ENCODE measurements around the gene RAB3C.

DNA sequence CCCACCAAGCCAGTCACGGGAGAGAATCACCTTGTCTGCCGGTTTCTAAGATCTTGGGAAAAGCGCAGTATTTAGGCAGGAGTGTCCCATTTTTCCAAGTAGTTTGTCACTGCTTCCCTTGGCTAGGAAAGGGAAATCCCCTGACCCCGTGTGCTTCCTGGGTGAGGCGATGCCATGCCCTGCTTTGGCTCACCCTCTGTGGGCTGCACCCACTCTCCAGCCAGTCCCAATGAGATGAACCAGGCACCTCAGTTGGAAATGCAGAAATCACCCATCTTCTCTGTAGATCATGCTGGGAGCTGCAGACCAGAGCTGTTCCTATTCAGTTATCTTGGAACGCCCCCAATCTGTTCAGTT is 116.9 kb downstream of the RAB3C start:
- TF ChIP-seq, protein P1, sequence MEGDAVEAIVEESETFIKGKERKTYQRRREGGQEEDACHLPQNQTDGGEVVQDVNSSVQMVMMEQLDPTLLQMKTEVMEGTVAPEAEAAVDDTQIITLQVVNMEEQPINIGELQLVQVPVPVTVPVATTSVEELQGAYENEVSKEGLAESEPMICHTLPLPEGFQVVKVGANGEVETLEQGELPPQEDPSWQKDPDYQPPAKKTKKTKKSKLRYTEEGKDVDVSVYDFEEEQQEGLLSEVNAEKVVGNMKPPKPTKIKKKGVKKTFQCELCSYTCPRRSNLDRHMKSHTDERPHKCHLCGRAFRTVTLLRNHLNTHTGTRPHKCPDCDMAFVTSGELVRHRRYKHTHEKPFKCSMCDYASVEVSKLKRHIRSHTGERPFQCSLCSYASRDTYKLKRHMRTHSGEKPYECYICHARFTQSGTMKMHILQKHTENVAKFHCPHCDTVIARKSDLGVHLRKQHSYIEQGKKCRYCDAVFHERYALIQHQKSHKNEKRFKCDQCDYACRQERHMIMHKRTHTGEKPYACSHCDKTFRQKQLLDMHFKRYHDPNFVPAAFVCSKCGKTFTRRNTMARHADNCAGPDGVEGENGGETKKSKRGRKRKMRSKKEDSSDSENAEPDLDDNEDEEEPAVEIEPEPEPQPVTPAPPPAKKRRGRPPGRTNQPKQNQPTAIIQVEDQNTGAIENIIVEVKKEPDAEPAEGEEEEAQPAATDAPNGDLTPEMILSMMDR (IDR thresholded peaks at IDR 0.05), result no peak
- TF ChIP-seq POLR2A (IDR thresholded peaks at IDR 0.05), result no peak

Data from Peyer's patch (tissue), 4 donors.